GM18861 (cell line): ENCODE data around the gene LSM10.

Source experiments
- ATAC-seq: cut with Tn5 transposase; IDR thresholded peaks from one replicate; pipeline ENCODE4 v1.9.1; 2021; ENCODE audit not compliant: unreplicated experiment

Gene LSM10

GRCh38 chr1:36397378-36398230, at the start of gene LSM10:
Gene LSM10, minus strand, starts transcription at chr1:36397908. Its CDS starts 3,779 bp downstream, at chr1:36394129.
- ATAC-seq = peak; percentile 68

GRCh38 chr1:36447450-36447849, 49.7 kb upstream of the LSM10 start:
- no peak for ATAC-seq

- no peak for ATAC-seq
Observed at GRCh38 chr1:36446746-36447145, 49.0 kb upstream of the LSM10 start.

GRCh38 chr1:36446271-36446670, 48.6 kb upstream of the LSM10 start:
- ATAC-seq = no peak

DNA sequence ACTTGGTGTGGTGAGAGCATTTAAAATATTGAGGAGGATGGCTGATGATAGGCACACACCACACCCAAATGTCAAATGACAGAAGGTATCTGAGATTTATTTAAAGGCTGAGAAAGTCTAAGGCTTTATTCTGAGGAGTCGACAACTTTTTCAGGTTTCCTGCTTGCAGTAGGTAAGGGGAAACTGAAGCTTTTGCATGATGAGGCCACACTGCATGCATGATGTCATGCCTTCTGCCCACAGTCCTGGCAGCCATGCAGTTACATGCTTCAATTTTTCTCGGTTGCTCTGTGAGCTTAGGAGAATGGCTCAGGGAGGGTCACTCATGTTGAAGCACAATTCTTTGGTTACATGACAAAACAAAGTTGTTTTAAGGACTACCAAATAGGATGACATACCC, 45.6 kb upstream of the LSM10 start:
- ATAC-seq = no peak

GRCh38 chr1:36442337-36442736, 44.6 kb upstream of the LSM10 start:
- no peak for ATAC-seq

DNA sequence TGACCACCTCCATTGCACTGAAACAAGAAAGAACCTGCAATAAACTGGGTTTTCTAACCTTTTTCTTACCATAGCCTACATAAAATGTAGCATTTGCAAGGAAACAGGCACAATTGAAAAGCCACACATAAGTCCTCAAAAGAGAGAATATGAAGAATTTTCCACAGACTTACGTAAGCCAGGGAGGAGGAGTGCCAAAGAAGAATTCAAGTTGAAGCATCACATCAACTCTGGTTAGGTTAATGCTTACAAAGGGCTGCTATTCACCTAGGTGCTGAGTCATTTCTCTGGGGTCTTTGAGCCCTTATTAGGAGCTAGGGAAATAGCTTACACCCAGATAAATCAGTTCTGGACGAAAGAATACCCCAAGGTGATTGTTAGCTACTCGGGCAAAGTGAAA, 42.9 kb upstream of the LSM10 start:
- ATAC-seq = no peak

- ATAC-seq = no peak
Observed at GRCh38 chr1:36440044-36440443, 42.3 kb upstream of the LSM10 start.

DNA sequence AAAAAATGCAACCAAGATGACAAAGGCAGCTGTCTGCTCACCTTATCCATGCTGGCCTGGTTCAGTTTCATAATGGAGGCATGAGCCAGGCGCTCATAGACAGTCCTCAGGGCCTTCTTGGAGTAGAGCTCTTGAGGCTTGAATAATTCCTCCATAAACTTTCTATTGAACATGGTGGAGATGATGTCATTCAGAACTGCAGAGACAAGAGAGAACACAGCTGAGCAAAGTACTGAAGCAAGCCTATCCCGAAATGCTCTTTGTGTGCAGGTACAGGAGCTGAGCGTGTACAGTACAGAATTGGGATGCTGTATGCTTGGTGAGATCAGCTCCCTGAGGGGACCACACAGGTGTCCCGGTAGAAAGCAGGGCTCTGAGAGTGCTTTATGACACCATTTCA, 41.0 kb upstream of the LSM10 start:
- ATAC-seq = no peak

DNA sequence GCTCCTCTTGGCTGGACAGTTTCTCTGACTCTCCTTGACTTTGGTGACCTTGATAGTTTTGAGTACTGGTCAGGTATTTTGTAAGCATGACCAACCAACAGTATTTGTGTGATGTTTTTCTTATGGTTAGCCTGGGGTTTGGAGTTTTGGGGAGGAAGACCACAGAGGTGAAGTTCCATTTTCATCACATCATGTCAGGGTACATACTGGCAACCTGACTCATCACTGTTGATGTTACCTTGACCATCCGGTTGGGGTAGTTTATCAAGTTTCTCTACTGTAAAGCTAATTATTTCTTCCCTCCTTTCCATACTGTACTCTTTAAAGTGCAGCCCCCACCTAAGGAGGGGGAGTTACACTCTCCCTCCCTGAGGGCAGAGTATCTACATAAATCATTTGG, 39.1 kb upstream of the LSM10 start:
- ATAC-seq = no peak

DNA sequence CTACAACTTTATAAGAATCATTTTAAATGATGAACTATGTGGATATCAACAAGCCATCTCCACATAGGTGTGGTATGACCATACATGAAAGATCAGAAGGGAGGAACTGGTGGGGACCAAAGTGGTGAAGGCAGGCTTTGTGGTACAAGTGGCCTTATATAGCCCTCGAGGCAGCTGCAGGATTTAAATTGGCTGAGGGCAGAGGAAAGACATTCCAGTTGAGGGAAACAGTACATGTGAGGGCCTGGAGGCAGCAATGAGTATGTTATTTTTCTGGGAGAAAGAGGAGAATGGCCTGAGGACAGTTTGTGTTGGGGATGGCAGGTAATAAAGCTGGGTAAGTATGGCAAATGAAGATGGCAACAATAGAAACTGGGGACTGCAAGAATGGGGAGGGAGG, 35.4 kb upstream of the LSM10 start:
- ATAC-seq = no peak

GRCh38 chr1:36432616-36433015, 34.9 kb upstream of the LSM10 start:
- no peak for ATAC-seq

DNA sequence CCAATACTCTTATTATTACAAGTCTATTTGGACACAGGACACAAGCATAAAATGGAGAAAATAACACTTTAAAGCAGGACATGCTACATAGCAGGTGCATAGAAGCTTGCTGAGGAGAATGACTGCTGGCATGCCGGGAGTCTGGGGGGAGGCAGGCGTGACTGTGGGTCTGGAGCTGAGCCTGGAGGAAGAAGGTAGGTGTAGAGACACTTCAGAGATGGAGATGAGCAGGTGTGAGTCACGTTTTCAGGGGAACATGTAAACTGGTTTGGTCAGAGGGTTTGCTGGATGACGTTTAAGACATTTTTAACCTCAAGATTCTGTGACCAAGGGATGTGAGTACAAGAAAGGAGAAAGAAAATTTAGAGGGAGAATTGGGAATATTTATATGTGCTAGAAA, 28.1 kb upstream of the LSM10 start:
- ATAC-seq = no peak

DNA sequence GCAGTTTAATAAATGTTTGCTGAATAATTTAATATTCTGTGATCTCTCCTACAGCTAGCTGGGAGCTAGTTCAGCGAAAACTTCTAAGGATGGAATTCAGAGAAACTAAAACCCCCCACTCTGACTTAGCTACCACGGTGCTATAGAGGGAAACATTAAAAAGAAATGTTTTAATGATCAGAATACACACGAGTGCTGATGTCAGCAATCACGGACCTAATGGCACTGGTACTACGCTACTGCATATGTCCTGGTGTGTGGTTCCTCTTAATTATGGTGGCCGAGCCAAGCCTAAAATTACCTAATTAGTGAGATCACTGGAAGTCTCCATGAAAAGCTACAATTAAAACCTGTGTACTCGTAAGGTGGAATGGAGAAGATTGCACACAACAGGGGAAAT, 23.9 kb upstream of the LSM10 start:
- ATAC-seq = no peak

- ATAC-seq = no peak
Observed at GRCh38 chr1:36420836-36421317, 23.2 kb upstream of the LSM10 start.

GRCh38 chr1:36420409-36420808, 22.7 kb upstream of the LSM10 start:
- no peak for ATAC-seq

DNA sequence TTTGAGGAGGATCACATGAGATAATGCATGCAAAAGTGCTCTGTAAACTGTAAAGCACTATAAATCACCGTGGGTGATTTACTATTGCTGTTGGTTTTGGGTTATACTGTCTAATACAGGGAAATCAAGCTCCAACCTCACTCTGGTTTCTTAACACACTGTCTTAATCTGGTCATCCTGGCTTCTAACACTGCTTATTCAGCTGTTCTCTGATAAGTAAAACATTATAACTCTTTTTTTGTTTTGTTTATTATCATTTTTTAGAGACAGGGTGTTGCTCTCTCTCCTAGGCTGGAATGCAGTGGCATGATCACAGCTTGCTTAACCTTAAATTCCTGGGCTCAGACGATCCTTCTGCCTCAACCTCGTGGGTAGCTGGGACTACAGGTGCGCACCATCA, 21.9 kb upstream of the LSM10 start:
- no peak for ATAC-seq

GRCh38 chr1:36419140-36419539, 21.4 kb upstream of the LSM10 start:
- no peak for ATAC-seq

GRCh38 chr1:36417931-36418330, 20.2 kb upstream of the LSM10 start:
- no peak for ATAC-seq

- no peak for ATAC-seq
Observed at GRCh38 chr1:36415661-36416326, 18.1 kb upstream of the LSM10 start.

DNA sequence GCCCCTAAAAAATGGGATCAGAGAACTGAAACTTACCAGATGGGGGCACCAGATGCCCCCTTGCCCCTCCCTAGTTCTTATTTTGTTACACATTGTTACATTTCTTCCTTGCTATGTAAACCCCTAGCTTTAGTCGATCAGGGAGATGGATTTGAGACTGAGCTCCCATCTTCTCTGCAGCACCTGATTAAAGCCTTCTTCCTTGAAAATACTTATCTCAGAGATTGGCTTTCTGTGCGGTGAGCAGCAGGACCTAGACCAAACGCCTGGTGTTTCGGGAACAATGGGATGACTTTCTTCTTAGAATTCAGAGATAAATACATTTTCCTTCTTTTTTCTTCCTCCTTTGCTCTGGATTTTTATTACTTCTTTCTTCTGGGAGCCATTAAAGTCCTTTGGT, 16.7 kb upstream of the LSM10 start:
- no peak for ATAC-seq
